NCI-H1105 (cell line): ENCODE data around the gene GPR89B.
"Not testable (repeated sequence)": the region's sequence is repeated elsewhere in the genome, so short reads cannot be mapped to it uniquely, and the experiment has no call there.

Experiments
- DNase-seq: peaks from one replicate; lab custom pipeline; 2025; lab: John Stamatoyannopoulos, UW

GPR89B gene

GRCh38 chr1:147928236-147929132, at the start of gene GPR89B:
Gene GPR89B (plus strand): TSS chr1:147928420. CDS start chr1:147928537, 117 bp downstream.
- DNase-seq, result peak; percentile 90

- DNase-seq, result no peak
Observed at GRCh38 chr1:147879911-147880310, 48.3 kb upstream of the GPR89B start.

- DNase-seq, result no peak
Observed at GRCh38 chr1:147882535-147882934, 45.7 kb upstream of the GPR89B start.

- DNase-seq, result peak; percentile 26
Observed at GRCh38 chr1:147890177-147890790, 37.9 kb upstream of the GPR89B start.

GRCh38 chr1:147891088-147891487, 37.1 kb upstream of the GPR89B start:
- DNase-seq, result no peak

GRCh38 chr1:147892216-147892615, 36.0 kb upstream of the GPR89B start:
- DNase-seq, result no peak

- peak; percentile 52 for DNase-seq
Observed at GRCh38 chr1:147892731-147893214, 35.4 kb upstream of the GPR89B start.

- DNase-seq, result no peak
Observed at GRCh38 chr1:147895123-147895522, 33.1 kb upstream of the GPR89B start.

- DNase-seq, result peak; percentile 42
Observed at GRCh38 chr1:147897029-147897752, 31.0 kb upstream of the GPR89B start.

GRCh38 chr1:147897789-147898188, 30.4 kb upstream of the GPR89B start:
- no peak for DNase-seq

- no peak for DNase-seq
Observed at GRCh38 chr1:147902253-147902845, 25.9 kb upstream of the GPR89B start, which contains the start of gene GJA8. Gene GJA8 (plus strand): TSS chr1:147902795. CDS start chr1:147907956, 5,161 bp downstream.

GRCh38 chr1:147904726-147905125, 23.5 kb upstream of the GPR89B start:
- DNase-seq, result no peak

GRCh38 chr1:147907786-147908509, 20.3 kb upstream of the GPR89B start:
- DNase-seq, result no peak

GRCh38 chr1:147912553-147912952, 15.7 kb upstream of the GPR89B start:
- no peak for DNase-seq

- no peak for DNase-seq
Observed at GRCh38 chr1:147913362-147913942, 14.8 kb upstream of the GPR89B start.

GRCh38 chr1:147919896-147920295, 8.3 kb upstream of the GPR89B start:
- no peak for DNase-seq

GRCh38 chr1:147924813-147925212, 3.4 kb upstream of the GPR89B start:
- DNase-seq, result no peak

- not testable (repeated sequence) for DNase-seq
Observed at GRCh38 chr1:147927215-147927614, 1.0 kb upstream of the GPR89B start.

GRCh38 chr1:147927689-147928088, 531 bp upstream of the GPR89B start:
- not testable (repeated sequence) for DNase-seq

- not testable (repeated sequence) for DNase-seq
Observed at GRCh38 chr1:147931137-147931536, 2.9 kb downstream of the GPR89B start.

- DNase-seq, result not testable (repeated sequence)
Observed at GRCh38 chr1:147935296-147935695, 7.1 kb downstream of the GPR89B start.
